GM12878 (cell line): ENCODE results near the gene ERC2. TPM values are rescaled to one million over a fixed set of nuclear protein-coding genes. Genes with fewer than 3 reads are reported as not detected.

Experiments used
- ATF7 ChIP-seq: fragments of 450-650 bp; IDR thresholded peaks from 2 replicates; pipeline ENCODE4 v1.6.1; 2016; ENCODE audit warnings: low read depth, mild to moderate bottlenecking
- BHLHE40 ChIP-seq, 2 experiments: fragments of 450-650 bp in 1 of 2; IDR thresholded peaks; 2 replicates each; pipeline ENCODE4 v1.6.1; 2011 to 2017; ENCODE audit warnings: low read depth in 2 of 2, borderline replicate concordance in 1 of 2, improper control_type of control experiment in 1 of 2, low read length in 1 of 2, mild to moderate bottlenecking in 1 of 2
- CREM ChIP-seq: IDR thresholded peaks from 2 replicates; pipeline ENCODE4 v1.6.1; 2014; ENCODE audit warnings: antibody characterized with exemption, low read depth
- EED ChIP-seq: sonication (generic); IDR thresholded peaks from 2 replicates; pipeline ENCODE4 v1.6.1; 2016; ENCODE audit warnings: antibody characterized with exemption, low read depth
- EZH2 ChIP-seq: IDR thresholded peaks from 2 replicates; pipeline ENCODE4 v1.6.1; 2012; ENCODE audit warnings: low read depth, mild to moderate bottlenecking, control low read depth, inconsistent platforms, low read length, borderline replicate concordance; ENCODE audit not compliant: control insufficient read depth
- GABPA ChIP-seq: IDR thresholded peaks from 2 replicates; pipeline ENCODE4 v1.6.1; 2014; ENCODE audit warnings: antibody characterized with exemption, low read depth, mild to moderate bottlenecking, inconsistent platforms
- IKZF2 ChIP-seq, 2 experiments: fragments of 450-650 bp; IDR thresholded peaks; 2 replicates each; pipeline ENCODE4 v1.6.1; 2017; ENCODE audit warnings: mild to moderate bottlenecking in 2 of 2, moderate library complexity in 2 of 2
- JUNB ChIP-seq: IDR thresholded peaks from 2 replicates; pipeline ENCODE4 v1.6.1; 2016; ENCODE audit warnings: antibody characterized with exemption, mild to moderate bottlenecking
- MXI1 ChIP-seq: fragments of 150-350 bp; IDR thresholded peaks from 2 replicates; pipeline ENCODE4 v1.6.1; 2011; ENCODE audit warnings: low read depth, mild to moderate bottlenecking, inconsistent platforms, low read length, improper control_type of control experiment
- NR2F1 ChIP-seq: fragments of 450-650 bp; conservative IDR thresholded peaks from 2 replicates; pipeline ENCODE4 v1.6.1; 2017; ENCODE audit warnings: mild to moderate bottlenecking
- PAX5 ChIP-seq: IDR thresholded peaks from 2 replicates; pipeline ENCODE4 v1.6.1; 2011; ENCODE audit warnings: low read depth, low read length, borderline replicate concordance
- POLR2A ChIP-seq: IDR thresholded peaks from 2 replicates; pipeline ENCODE4 v1.6.1; 2011; ENCODE audit warnings: low read depth, mild to moderate bottlenecking, low read length
- POLR2AphosphoS2 ChIP-seq: IDR thresholded peaks from 2 replicates; pipeline ENCODE4 v1.6.1; 2011; ENCODE audit warnings: low read depth, mild to moderate bottlenecking, low read length, improper control_type of control experiment, moderate library complexity
- POU2F2 ChIP-seq: IDR thresholded peaks from 3 replicates; pipeline ENCODE4 v1.6.1; 2011; ENCODE audit warnings: low read depth, mild to moderate bottlenecking, low read length, borderline replicate concordance
- SP1 ChIP-seq: IDR thresholded peaks from one replicate; pipeline ENCODE4 v1.6.1; 2011; ENCODE audit warnings: low read depth, low read length
- SREBF1 ChIP-seq: IDR thresholded peaks from 2 replicates; pipeline ENCODE4 v1.6.1; 2012; ENCODE audit warnings: mild to moderate bottlenecking, low read length
- SREBF2 ChIP-seq: IDR thresholded peaks from 2 replicates; pipeline ENCODE4 v1.6.1; 2012; ENCODE audit warnings: mild to moderate bottlenecking, low read length
- SRF ChIP-seq, 2 experiments: IDR thresholded peaks; 2 replicates each; pipeline ENCODE4 v1.6.1; 2011; ENCODE audit warnings: low read depth in 2 of 2, low read length in 2 of 2, mild to moderate bottlenecking in 1 of 2, moderate library complexity in 1 of 2
- STAT3 ChIP-seq: IDR thresholded peaks from 2 replicates; pipeline ENCODE4 v1.6.1; 2011; ENCODE audit warnings: low read depth, low read length, improper control_type of control experiment
- TAF1 ChIP-seq: IDR thresholded peaks from 2 replicates; pipeline ENCODE4 v1.6.1; 2011; ENCODE audit warnings: mild to moderate bottlenecking, low read depth, low read length, borderline replicate concordance
- WRNIP1 ChIP-seq: IDR thresholded peaks from 2 replicates; pipeline ENCODE4 v1.6.1; 2011; ENCODE audit warnings: low read depth, low read length, improper control_type of control experiment, borderline replicate concordance
- YBX1 ChIP-seq: fragments of 450-650 bp; IDR thresholded peaks from 2 replicates; pipeline ENCODE4 v1.6.1; 2016; ENCODE audit warnings: antibody characterized with exemption
- ZNF207 ChIP-seq: fragments of 450-650 bp; IDR thresholded peaks from 2 replicates; pipeline ENCODE4 v1.6.1; 2014; ENCODE audit warnings: antibody characterized with exemption, mild to moderate bottlenecking, borderline replicate concordance
- polyA plus RNA-seq, 11 experiments: library from polyadenylated mRNA; depleted of rRNA in 4 of 11; unstranded in 6 of 11; stranded (reverse) in 5 of 11; fragments of >200 nt; fragmentation: Nextera tagmentation in 4 of 11; fragmentation: Illumina TruSeq in 1 of 11; extraction: Ambion mirVana in 4 of 11; extraction: Trizol in 1 of 11; gene quantifications; 1 replicate in 1 of 11; 2 replicates in 10 of 11; pipeline versions ENCODE4 v1.2.1 to v1.2.3, GENCODE V29; 2011 to 2016; ENCODE audit warnings: inconsistent platforms in 2 of 11, missing spikeins in 2 of 11, low read depth in 1 of 11
- total RNA-seq, 4 experiments: library from RNA; depleted of rRNA in 3 of 4; stranded (reverse); fragments of >200 nt in 3 of 4; fragmentation: Illumina TruSeq in 1 of 4; extraction: Trizol in 1 of 4; gene quantifications; 2 replicates each; pipeline versions ENCODE4 v1.2.1 to v1.2.3, GENCODE V29; 2013 to 2021
- TF ChIP-seq, protein P1 (sequence below): fragments of 450-650 bp; IDR thresholded peaks from 2 replicates; pipeline ENCODE4 v1.6.1; 2016; ENCODE audit warnings: mild to moderate bottlenecking
- TF ChIP-seq, protein P2 (sequence below): fragments of 450-650 bp; IDR thresholded peaks from 2 replicates; pipeline ENCODE4 v1.6.1; 2017; ENCODE audit warnings: borderline replicate concordance
- TF ChIP-seq, protein P3 (sequence below): IDR thresholded peaks from 2 replicates; pipeline ENCODE4 v1.6.1; 2012; ENCODE audit warnings: low read depth, low read length, improper control_type of control experiment
- TF ChIP-seq, protein P4 (sequence below): fragments of 450-650 bp; IDR thresholded peaks from 2 replicates; pipeline ENCODE4 v1.6.1; 2016; ENCODE audit warnings: mild to moderate bottlenecking

Gene ERC2
- total and polyA plus RNA-seq, 10 of the 15 experiments (the other 5 are each of a cell fraction or from before 2014, with no cell fraction given) = 0.06 to 1.4 (median 0.12) TPM; not detected in 3

DNA sequence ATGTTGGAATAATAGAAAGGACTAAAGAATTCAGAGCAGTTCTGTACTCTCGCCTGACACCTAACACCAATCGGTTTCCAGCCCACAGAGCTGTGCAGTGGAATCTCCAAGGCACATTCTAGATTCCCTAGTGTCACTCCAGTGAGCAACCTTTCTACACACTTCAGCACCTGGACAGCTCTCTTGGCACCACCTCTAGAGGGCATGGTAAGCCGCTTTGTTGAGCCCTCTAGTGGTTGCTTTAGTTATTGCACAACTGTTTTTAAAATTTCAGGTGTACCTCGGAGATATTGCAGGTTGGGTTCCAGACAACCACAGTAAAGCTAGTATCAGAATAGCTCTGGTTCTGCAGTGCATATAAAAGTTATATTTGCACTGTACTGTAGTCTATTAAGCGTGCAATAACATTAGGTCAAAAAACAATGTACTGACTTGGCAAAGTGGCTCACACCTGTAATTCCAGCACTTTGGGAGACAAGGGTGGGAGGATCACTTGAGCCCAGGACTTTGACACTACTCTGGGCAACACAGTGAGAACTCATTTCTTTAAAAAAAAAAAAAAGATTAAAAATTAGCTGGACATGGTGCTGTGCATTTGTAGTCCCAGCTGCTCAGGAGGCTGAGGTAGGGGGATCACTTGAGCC lies 26.5 kb upstream of the ERC2 start (continued):
- TF ChIP-seq, protein P1, sequence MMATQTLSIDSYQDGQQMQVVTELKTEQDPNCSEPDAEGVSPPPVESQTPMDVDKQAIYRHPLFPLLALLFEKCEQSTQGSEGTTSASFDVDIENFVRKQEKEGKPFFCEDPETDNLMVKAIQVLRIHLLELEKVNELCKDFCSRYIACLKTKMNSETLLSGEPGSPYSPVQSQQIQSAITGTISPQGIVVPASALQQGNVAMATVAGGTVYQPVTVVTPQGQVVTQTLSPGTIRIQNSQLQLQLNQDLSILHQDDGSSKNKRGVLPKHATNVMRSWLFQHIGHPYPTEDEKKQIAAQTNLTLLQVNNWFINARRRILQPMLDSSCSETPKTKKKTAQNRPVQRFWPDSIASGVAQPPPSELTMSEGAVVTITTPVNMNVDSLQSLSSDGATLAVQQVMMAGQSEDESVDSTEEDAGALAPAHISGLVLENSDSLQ = 0 out of 2 replicates have a peak, but pooled peaks have one; percentile 12
- no peak for TF ChIP-seq STAT3
- TF ChIP-seq SRF (IDR thresholded peaks at IDR 0.05; ENCODE audit: low read depth in 2 of 2, low read length in 2 of 2) = peak in 1 of 2 experiments; percentile 59; a peak in 1 of 4 replicates
- peak; percentile 27; the same call in 1 of the 2 replicates for TF ChIP-seq WRNIP1
- TF ChIP-seq MXI1 = peak; percentile 84
- TF ChIP-seq, protein P2, sequence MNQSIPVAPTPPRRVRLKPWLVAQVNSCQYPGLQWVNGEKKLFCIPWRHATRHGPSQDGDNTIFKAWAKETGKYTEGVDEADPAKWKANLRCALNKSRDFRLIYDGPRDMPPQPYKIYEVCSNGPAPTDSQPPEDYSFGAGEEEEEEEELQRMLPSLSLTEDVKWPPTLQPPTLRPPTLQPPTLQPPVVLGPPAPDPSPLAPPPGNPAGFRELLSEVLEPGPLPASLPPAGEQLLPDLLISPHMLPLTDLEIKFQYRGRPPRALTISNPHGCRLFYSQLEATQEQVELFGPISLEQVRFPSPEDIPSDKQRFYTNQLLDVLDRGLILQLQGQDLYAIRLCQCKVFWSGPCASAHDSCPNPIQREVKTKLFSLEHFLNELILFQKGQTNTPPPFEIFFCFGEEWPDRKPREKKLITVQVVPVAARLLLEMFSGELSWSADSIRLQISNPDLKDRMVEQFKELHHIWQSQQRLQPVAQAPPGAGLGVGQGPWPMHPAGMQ = no peak
- peak; percentile 27; the same call in 1 of the 2 replicates for TF ChIP-seq CREM
- no peak for TF ChIP-seq SREBF2
- TF ChIP-seq ZNF207 = no peak
- no peak for TF ChIP-seq EZH2
- no peak for TF ChIP-seq NR2F1
- TF ChIP-seq GABPA = no peak
- no peak for TF ChIP-seq POLR2AphosphoS2
- TF ChIP-seq POLR2A = no peak
- TF ChIP-seq BHLHE40 (IDR thresholded peaks at IDR 0.05; ENCODE audit: borderline replicate concordance in 1 of 2, low read depth in 2 of 2, low read length in 1 of 2) = peak; percentile 24 to 65; a peak in 3 of 4 replicates
- TF ChIP-seq ATF7 = no peak
- no peak for TF ChIP-seq PAX5
- TF ChIP-seq IKZF2 (IDR thresholded peaks at IDR 0.05) = no peak
- TF ChIP-seq, protein P3, sequence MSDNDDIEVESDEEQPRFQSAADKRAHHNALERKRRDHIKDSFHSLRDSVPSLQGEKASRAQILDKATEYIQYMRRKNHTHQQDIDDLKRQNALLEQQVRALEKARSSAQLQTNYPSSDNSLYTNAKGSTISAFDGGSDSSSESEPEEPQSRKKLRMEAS = peak; percentile 47; the same call in 1 of the 2 replicates
- no peak for TF ChIP-seq EED
- TF ChIP-seq SP1 = peak; percentile 34
- TF ChIP-seq SREBF1 = no peak
- no peak for TF ChIP-seq TAF1
- TF ChIP-seq, protein P4, sequence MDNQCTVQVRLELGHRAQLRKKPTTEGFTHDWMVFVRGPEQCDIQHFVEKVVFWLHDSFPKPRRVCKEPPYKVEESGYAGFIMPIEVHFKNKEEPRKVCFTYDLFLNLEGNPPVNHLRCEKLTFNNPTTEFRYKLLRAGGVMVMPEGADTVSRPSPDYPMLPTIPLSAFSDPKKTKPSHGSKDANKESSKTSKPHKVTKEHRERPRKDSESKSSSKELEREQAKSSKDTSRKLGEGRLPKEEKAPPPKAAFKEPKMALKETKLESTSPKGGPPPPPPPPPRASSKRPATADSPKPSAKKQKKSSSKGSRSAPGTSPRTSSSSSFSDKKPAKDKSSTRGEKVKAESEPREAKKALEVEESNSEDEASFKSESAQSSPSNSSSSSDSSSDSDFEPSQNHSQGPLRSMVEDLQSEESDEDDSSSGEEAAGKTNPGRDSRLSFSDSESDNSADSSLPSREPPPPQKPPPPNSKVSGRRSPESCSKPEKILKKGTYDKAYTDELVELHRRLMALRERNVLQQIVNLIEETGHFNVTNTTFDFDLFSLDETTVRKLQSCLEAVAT = no peak
- peak; percentile 38; the same call in 1 of the 3 replicates for TF ChIP-seq POU2F2
- no peak for TF ChIP-seq YBX1
- TF ChIP-seq JUNB = no peak
